ENCODE measurements around the gene TSPEAR.
"Not testable (repeated sequence)": the region's sequence is repeated elsewhere in the genome, so short reads cannot be mapped to it uniquely, and the experiment has no call there.

TSPEAR gene

GRCh38 chr21:44496564-44497550 is 214.5 kb downstream of the TSPEAR start:
- DNase-seq, result no peak

GRCh38 chr21:44495611-44496563 is 215.5 kb downstream of the TSPEAR start:
- DNase-seq, result no peak

GRCh38 chr21:44494956-44495355 is 216.4 kb downstream of the TSPEAR start:
- no peak for DNase-seq

- no peak for DNase-seq
Measured at GRCh38 chr21:44494418-44494817, 217.0 kb downstream of the TSPEAR start.

GRCh38 chr21:44492567-44493385 is 218.6 kb downstream of the TSPEAR start:
- no peak for DNase-seq

GRCh38 chr21:44490816-44491215 is 220.6 kb downstream of the TSPEAR start:
- DNase-seq, result no peak

- no peak for DNase-seq
Measured at GRCh38 chr21:44490405-44490804, 221.0 kb downstream of the TSPEAR start.

GRCh38 chr21:44489962-44490361 is 221.4 kb downstream of the TSPEAR start:
- no peak for DNase-seq

GRCh38 chr21:44487831-44488230 is 223.5 kb downstream of the TSPEAR start:
- no peak for DNase-seq

GRCh38 chr21:44486302-44486701 is 225.1 kb downstream of the TSPEAR start:
- no peak for DNase-seq

- no peak for DNase-seq
Measured at GRCh38 chr21:44485796-44486195, 225.6 kb downstream of the TSPEAR start.

- DNase-seq, result peak; percentile 81
Measured at GRCh38 chr21:44485254-44485793, 226.0 kb downstream of the TSPEAR start.

GRCh38 chr21:44484498-44485253 is 226.7 kb downstream of the TSPEAR start:
- DNase-seq, result no peak

- DNase-seq, result no peak
Measured at GRCh38 chr21:44483288-44484237, 227.8 kb downstream of the TSPEAR start.

GRCh38 chr21:44482581-44483287 is 228.6 kb downstream of the TSPEAR start:
- no peak for DNase-seq

GRCh38 chr21:44480200-44481053 is 230.9 kb downstream of the TSPEAR start:
- no peak for DNase-seq

GRCh38 chr21:44479556-44480199 is 231.7 kb downstream of the TSPEAR start:
- not testable (repeated sequence) for DNase-seq

- DNase-seq, result no peak
Measured at GRCh38 chr21:44478801-44479167, 232.6 kb downstream of the TSPEAR start.
